ENCODE data around the gene SEMA5B.

Gene SEMA5B

GRCh38 chr3:122987231-122987630, 40.3 kb downstream of the SEMA5B start:
- DNase-seq (ENCODE audit: low read depth): no peak
- no peak for TF ChIP-seq CTCF (conservative IDR thresholded peaks at IDR 0.05; ENCODE audit: control insufficient read depth, insufficient read depth, low read depth, low read length)
- H3K4me3 ChIP-seq (ENCODE audit: control insufficient read depth, low read depth, low read length): no peak overlapping the region

- DNase-seq (ENCODE audit: low read depth): no peak
- H3K4me3 ChIP-seq (ENCODE audit: control insufficient read depth, low read depth, low read length): no peak overlapping the region
- no peak for TF ChIP-seq CTCF (conservative IDR thresholded peaks at IDR 0.05; ENCODE audit: control insufficient read depth, insufficient read depth, low read depth, low read length)
These were observed 40.8 kb downstream of the SEMA5B start for GRCh38 chr3:122986693-122987179.

- H3K4me3 ChIP-seq (ENCODE audit: control insufficient read depth, low read depth, low read length): no peak overlapping the region
- no peak for DNase-seq (ENCODE audit: low read depth)
- no peak for TF ChIP-seq CTCF (conservative IDR thresholded peaks at IDR 0.05; ENCODE audit: control insufficient read depth, insufficient read depth, low read depth, low read length)
These were observed 42.0 kb downstream of the SEMA5B start for GRCh38 chr3:122985539-122985938.

GRCh38 chr3:122984650-122985049, 42.9 kb downstream of the SEMA5B start:
- H3K4me3 ChIP-seq (ENCODE audit: control insufficient read depth, low read depth, low read length): no peak overlapping the region
- no peak for DNase-seq (ENCODE audit: low read depth)
- no peak for TF ChIP-seq CTCF (conservative IDR thresholded peaks at IDR 0.05; ENCODE audit: control insufficient read depth, insufficient read depth, low read depth, low read length)

- no peak overlapping the region for H3K4me3 ChIP-seq (ENCODE audit: control insufficient read depth, low read depth, low read length)
- no peak for DNase-seq (ENCODE audit: low read depth)
- no peak for TF ChIP-seq CTCF (conservative IDR thresholded peaks at IDR 0.05; ENCODE audit: control insufficient read depth, insufficient read depth, low read depth, low read length)
These were observed 43.6 kb downstream of the SEMA5B start for GRCh38 chr3:122984007-122984406.

GRCh38 chr3:122982216-122983185, 45.1 kb downstream of the SEMA5B start:
- no peak for DNase-seq (ENCODE audit: low read depth)
- no peak for TF ChIP-seq CTCF (conservative IDR thresholded peaks at IDR 0.05; ENCODE audit: control insufficient read depth, insufficient read depth, low read depth, low read length)
- H3K4me3 ChIP-seq (ENCODE audit: control insufficient read depth, low read depth, low read length): no peak overlapping the region

All from fibroblast of mammary gland (primary cell).